ENCODE measurements around the gene ADGRL2. TPM values are rescaled to one million over a fixed set of nuclear protein-coding genes. Genes with fewer than 3 reads are reported as not detected.

Gene ADGRL2
- total and polyA plus RNA-seq, 9 of the 15 experiments (the other 6 are each of a cell fraction or from before 2014, with no cell fraction given), result 0.03 to 0.15 (median 0.13) TPM; not detected in 6

DNA sequence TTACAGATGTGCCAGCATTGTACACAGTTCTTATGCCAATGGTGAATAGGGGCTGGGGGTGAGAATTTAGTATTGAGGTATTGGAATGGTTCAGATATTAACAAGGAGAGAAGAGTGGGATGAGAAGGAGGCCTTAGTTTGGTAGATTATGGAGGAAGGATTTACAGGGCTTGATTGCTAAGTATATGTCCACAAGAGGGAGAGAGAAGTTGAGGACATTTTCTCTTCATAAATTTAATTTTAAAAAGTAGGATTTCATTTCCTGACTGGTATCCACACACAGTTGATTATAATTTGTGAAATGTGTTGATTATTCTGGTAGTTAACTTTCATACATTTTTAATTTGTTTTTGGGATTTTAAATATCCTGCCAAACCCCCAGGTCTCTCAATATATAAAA is 213.0 kb downstream of the ADGRL2 start:
- no peaks in the 10 kb centered on the region for H3K27me3 ChIP-seq (ENCODE audit: control insufficient read depth in 2 of 2, insufficient read depth in 2 of 2, low read length in 2 of 2)
- H3K9me1 ChIP-seq (ENCODE audit: control insufficient read depth, insufficient read depth, low read length), result no peaks in the 10 kb centered on the region
- intact Hi-C loops (cut with micrococcal nuclease) (no loop called here), in situ Hi-C loops (cut with MboI) (no loop called here)
- no peak overlapping the region for H3K4me2 ChIP-seq (ENCODE audit: insufficient read depth, low read length)
- ATAC-seq, result no peak
- POLR2A ChIA-PET, result no interaction called here
- H3K4me3 ChIP-seq, result no peak overlapping the region
- TF ChIP-seq FIP1L1 (IDR thresholded peaks at IDR 0.05; ENCODE audit: low read depth, low read length, poor library complexity, severe bottlenecking) (no peak), SMARCA4 (IDR thresholded peaks at IDR 0.05) (no peak)
- FAIRE-seq, result no peak
- H3K27ac ChIP-seq (ENCODE audit: extremely low read depth, low read depth, low read length), result no peak overlapping the region
- no peak for DNase-seq (ENCODE audit: extremely low read depth in 1 of 4, low spot score in 3 of 4)
- CTCF ChIA-PET (ENCODE audit: low intra/inter-chr PET ratio), result no interaction called here
- no peaks in the 10 kb centered on the region for H3K4me1 ChIP-seq (replicated peaks in 1 of 2; ENCODE audit: control insufficient read depth in 2 of 2, insufficient read depth in 2 of 2, low read length in 2 of 2)
- no peaks in the 10 kb centered on the region for H3K36me3 ChIP-seq (ENCODE audit: control insufficient read depth, insufficient read depth, low read length)
- H3K9ac ChIP-seq (ENCODE audit: insufficient read depth in 1 of 2, low read depth in 2 of 2, low read length in 2 of 2), result no peak overlapping the region
- no peaks in the 10 kb centered on the region for H4K20me1 ChIP-seq (replicated peaks; ENCODE audit: control insufficient read depth, insufficient read depth, low read length)
- H2AFZ ChIP-seq (ENCODE audit: low read depth, low read length), result no peak overlapping the region
- no peaks in the 10 kb centered on the region for H3K79me2 ChIP-seq (ENCODE audit: control insufficient read depth, insufficient read depth, low read length)
- no peaks in the 10 kb centered on the region for H3K9me3 ChIP-seq (replicated peaks; ENCODE audit: control insufficient read depth, insufficient read depth, low read depth, low read length)
- BruUV-seq (replicated peaks), result no TSS peak

DNA sequence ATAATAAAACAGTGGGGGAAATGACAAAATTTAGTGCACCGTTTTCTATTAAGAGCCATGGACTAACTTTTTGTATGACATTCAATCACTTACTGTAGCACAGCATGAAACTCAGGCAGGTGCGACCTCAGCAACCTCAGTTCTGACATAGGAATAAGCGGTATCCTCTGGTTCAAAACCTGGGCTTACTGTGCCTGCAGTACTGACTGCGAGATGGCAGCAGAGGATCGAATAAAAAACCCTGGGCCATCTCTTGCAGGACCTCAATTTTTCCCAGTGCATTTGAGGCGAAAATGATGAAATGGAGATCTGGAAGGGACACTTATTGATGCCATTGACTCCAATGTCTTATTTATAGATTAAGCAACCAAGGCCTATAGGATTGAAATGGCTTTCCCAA is 214.7 kb downstream of the ADGRL2 start:
- Histone ChIP-seq H2AFZ (ENCODE audit: low read depth, low read length) (no peak overlapping the region), H3K9ac (ENCODE audit: insufficient read depth in 1 of 2, low read depth in 2 of 2, low read length in 2 of 2) (no peak overlapping the region), H3K36me3 (ENCODE audit: control insufficient read depth, insufficient read depth, low read length) (no peaks in the 10 kb centered on the region), H4K20me1 (replicated peaks; ENCODE audit: control insufficient read depth, insufficient read depth, low read length) (no peaks in the 10 kb centered on the region), H3K4me1 (replicated peaks in 1 of 2; ENCODE audit: control insufficient read depth in 2 of 2, insufficient read depth in 2 of 2, low read length in 2 of 2) (no peaks in the 10 kb centered on the region), H3K4me3 (no peak overlapping the region), H3K27me3 (ENCODE audit: control insufficient read depth in 2 of 2, insufficient read depth in 2 of 2, low read length in 2 of 2) (no peaks in the 10 kb centered on the region), H3K27ac (ENCODE audit: extremely low read depth, low read depth, low read length) (no peak overlapping the region), H3K79me2 (ENCODE audit: control insufficient read depth, insufficient read depth, low read length) (no peaks in the 10 kb centered on the region), H3K9me1 (ENCODE audit: control insufficient read depth, insufficient read depth, low read length) (no peaks in the 10 kb centered on the region), H3K4me2 (ENCODE audit: insufficient read depth, low read length) (no peak overlapping the region), H3K9me3 (replicated peaks; ENCODE audit: control insufficient read depth, insufficient read depth, low read depth, low read length) (no peaks in the 10 kb centered on the region)
- no peak for TF ChIP-seq ZNF354B (CRISPR knock-in tag; IDR thresholded peaks at IDR 0.05)
- TF ChIP-seq ZNF239 (CRISPR knock-in tag; IDR thresholded peaks at IDR 0.05), result no peak
- TF ChIP-seq EP300 (IDR thresholded peaks at IDR 0.05; ENCODE audit: low read length), result no peak
- no peak for TF ChIP-seq PYGO2 (tag; IDR thresholded peaks at IDR 0.05)
- TF ChIP-seq MEF2A (IDR thresholded peaks at IDR 0.05; ENCODE audit: control insufficient read depth, low read depth, low read length), result no peak
- TF ChIP-seq SLC30A9 (CRISPR knock-in tag; IDR thresholded peaks at IDR 0.05), result no peak
- no peak for TF ChIP-seq SRSF1 (IDR thresholded peaks at IDR 0.05; ENCODE audit: low read depth, low read length)
- no peak for TF ChIP-seq PHTF2 (CRISPR knock-in tag; IDR thresholded peaks at IDR 0.05)
- no peak for TF ChIP-seq ZNF395 (CRISPR knock-in tag; IDR thresholded peaks at IDR 0.05)
- no peak for TF ChIP-seq PRMT5 (CRISPR knock-in tag; IDR thresholded peaks at IDR 0.05)
- WGBS (ENCODE audit: insufficient coverage, low coverage, missing lambda C conversion rate), result 0% methylated on average over 6 of the region's 6 CpGs
- no TSS peak for BruUV-seq (replicated peaks)
- intact Hi-C loops (cut with micrococcal nuclease) (no loop called here), in situ Hi-C loops (cut with MboI) (no loop called here)
- ChIA-PET POLR2A (no interaction called here), CTCF (ENCODE audit: low intra/inter-chr PET ratio) (no interaction called here)
- DNase-seq (ENCODE audit: extremely low read depth in 1 of 4, low spot score in 3 of 4) (no peak), ATAC-seq (no peak), FAIRE-seq (no peak)
